Adrenal gland (tissue), 12 donors: ENCODE data around the gene TMA7. TPM values are rescaled to one million over a fixed set of nuclear protein-coding genes. Genes with fewer than 3 reads are reported as not detected.

ENCODE experiments used
- DNase-seq, 7 donors: peaks; one replicate each; pipeline ENCODE4 v3.0.0-alpha.2; 2019 to 2020
- H3K27ac ChIP-seq, 5 donors: fragments of 200-600 bp; sonication (generic) in 4 of 5; 1 replicate in 3 of 5; 2 replicates in 2 of 5; pipeline versions ENCODE4 v1.5.1 to v1.8.0; 2016 to 2020; ENCODE audit warnings: mild to moderate bottlenecking in 1 of 5
- H3K27me3 ChIP-seq: fragments of 200-600 bp; 2 replicates; pipeline ENCODE4 v1.8.0; 2021
- H3K36me3 ChIP-seq, 2 donors: fragments of 200-600 bp; replicated peaks in 1 of 2; 1 replicate in 1 of 2; 2 replicates in 1 of 2; pipeline versions ENCODE4 v1.5.1 to v1.8.0; 2018 to 2022
- H3K4me1 ChIP-seq, 2 donors: fragments of 200-600 bp; replicated peaks in 1 of 2; 1 replicate in 1 of 2; 2 replicates in 1 of 2; pipeline versions ENCODE4 v1.5.1 to v1.8.0; 2018 to 2021
- H3K4me3 ChIP-seq, 4 donors: fragments of 200-600 bp; sonication (generic) in 3 of 4; one replicate each; pipeline ENCODE4 v1.5.1; 2016 to 2018
- H3K9me3 ChIP-seq, 3 donors: fragments of 200-600 bp; sonication (generic) in 1 of 3; replicated peaks in 1 of 3; 1 replicate in 2 of 3; 2 replicates in 1 of 3; pipeline versions ENCODE4 v1.5.1 to v1.8.0; 2016 to 2021
- CTCF ChIP-seq, 6 experiments: fragments of 450-650 bp in 4 of 6; fragments of 200-600 bp in 2 of 6; sonication (generic) in 1 of 6; IDR thresholded peaks; 1 replicate in 5 of 6; 2 replicates in 1 of 6; pipeline versions ENCODE4 v1.5.1 to v1.8.0; 2016 to 2021; ENCODE audit warnings: antibody characterized with exemption in 6 of 6, mild to moderate bottlenecking in 2 of 6, moderate library complexity in 1 of 6
- POLR2A ChIP-seq, 2 donors: fragments of 450-650 bp; IDR thresholded peaks; one replicate each; pipeline ENCODE4 v1.6.1; 2017; ENCODE audit warnings: antibody characterized with exemption in 2 of 2, mild to moderate bottlenecking in 2 of 2, moderate library complexity in 1 of 2
- WGBS, 4 donors: extraction: QIAGEN DNeasy Blood & Tissue Kit in 2 of 4; methylation state at CpG; one replicate each; pipeline versions ENCODE4 v1.1.5 to v1.1.7; 2013 to 2017; 5-methylcytosine and 5-hydroxymethylcytosine counted together
- intact Hi-C, 2 donors: fragments of 100-400 bp; cut with DNase I; formaldehyde crosslinking; loops; one replicate each; pipeline versions ENCODE4 v1.14.1 to v1.15.0; 2022 to 2023
- polyA plus RNA-seq, 3 donors: library from polyadenylated mRNA; stranded (reverse); fragments of 200-250 nt in 2 of 3; fragments of 350-450 nt in 1 of 3; fragmentation: Illumina TruSeq in 1 of 3; extraction: RNeasy Lipid Tissue Mini Kit (QIAGEN cat#74804) in 1 of 3; gene quantifications; one replicate each; pipeline ENCODE4 v1.2.3, GENCODE V29; 2013 to 2014
- total RNA-seq, 9 donors: library from RNA; depleted of rRNA in 4 of 9; stranded (reverse); fragments of >200 nt in 4 of 9; fragments of 120-200 nt in 1 of 9; fragmentation: NEBNext Ultra II Directional in 1 of 9; extraction: Animal tissue kit (Norgen Biotek cat#: 25700) in 1 of 9; gene quantifications; one replicate each; pipeline versions ENCODE4 v1.1.0 to v1.2.4, GENCODE V29; 2013 to 2023
- donor health status: healthy with polysubstance abuse.
- donor health status: Bipolar disorder and iron deficiency.
- donor health status: DM: yes; HTN: yes; CAD: no.
- donor health status: DM: no; HTN: no; CAD: no.
- donor health status: DM: no; HTN: no; CAD: no.
- donor health status: DM: yes; HTN: yes; CAD: no.

Gene TMA7
- total and polyA plus RNA-seq, 12 donors, result 177 to 891 (median 284) TPM

- no peak for TF ChIP-seq CTCF (IDR thresholded peaks at IDR 0.05)
- no peak for TF ChIP-seq POLR2A (IDR thresholded peaks at IDR 0.05)
- H3K27ac ChIP-seq, result peak overlapping the region in 1 of 5 donors; percentile 81
- peaks cover 0 to 5% of the 10 kb centered on the region in 2 donors for H3K4me1 ChIP-seq
- H3K36me3 ChIP-seq, result no peaks in the 10 kb centered on the region
- intact Hi-C loops, result no loop called here
- H3K27me3 ChIP-seq, result no peaks in the 10 kb centered on the region
- 86 to 91% (median 90%) methylated on average over 4 to 15 of the region's 15 CpGs for WGBS, 4 donors
- no peaks in the 10 kb centered on the region for H3K9me3 ChIP-seq
- peak in 3 of 7 donors; percentile 6 to 44 (median 18) for DNase-seq
- no peak overlapping the region for H3K4me3 ChIP-seq
Observed at GRCh38 chr3:48403533-48404439, 36.3 kb upstream of the TMA7 start.

DNA sequence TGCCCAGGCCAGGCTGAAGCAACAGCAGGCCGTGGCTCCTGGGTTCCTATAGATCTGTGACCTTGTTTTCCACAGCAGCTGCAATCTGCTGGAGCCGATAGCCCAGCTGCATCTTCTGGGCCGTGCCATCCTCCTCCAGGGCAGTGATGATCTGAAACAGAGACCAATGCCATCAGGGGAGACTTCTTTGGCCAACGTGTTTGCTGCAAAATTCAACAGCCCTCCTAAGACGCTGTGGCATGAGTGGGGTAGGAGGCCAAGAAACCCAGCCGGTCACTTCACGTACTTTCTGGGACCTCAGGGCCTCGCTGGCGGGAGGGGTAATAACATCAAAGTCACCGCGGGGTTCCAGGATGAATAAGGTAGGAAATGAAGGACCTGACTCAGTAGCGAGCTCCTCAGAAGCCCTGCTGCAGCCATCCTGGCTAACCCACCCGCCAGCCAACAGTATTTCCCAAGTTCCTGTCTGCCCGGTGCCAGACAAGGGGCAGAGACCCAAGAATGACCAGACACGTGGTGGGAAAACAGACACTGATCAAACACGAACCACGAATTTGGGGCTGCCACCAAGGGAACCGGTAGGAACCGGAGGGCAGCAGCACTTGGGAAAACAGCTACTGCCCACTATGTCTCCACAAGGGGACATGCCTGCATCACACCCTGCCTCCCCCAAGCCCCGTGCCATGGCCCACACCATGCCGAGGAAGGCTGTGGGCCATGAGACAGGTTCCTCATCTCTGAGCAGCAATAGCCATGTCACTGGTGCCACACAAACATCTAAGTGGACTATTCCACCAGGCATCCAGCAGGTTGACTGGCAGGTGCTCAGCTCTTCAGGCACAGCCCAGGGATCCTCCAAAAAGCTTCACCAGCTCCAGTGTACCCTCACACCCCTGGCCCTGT lies 35.4 kb upstream of the TMA7 start:
- Histone ChIP-seq H3K4me3 (no peak overlapping the region), H3K27me3 (no peaks in the 10 kb centered on the region), H3K27ac (no peak overlapping the region), H3K9me3 (no peaks in the 10 kb centered on the region), H3K4me1 (peaks cover 0 to 5% of the 10 kb centered on the region in 2 donors), H3K36me3 (peaks cover 0 to 3% of the 10 kb centered on the region in 2 donors)
- no peak for TF ChIP-seq CTCF (IDR thresholded peaks at IDR 0.05)
- WGBS, 4 donors, result 83 to 88% (median 87%) methylated on average over 12 to 21 of the region's 21 CpGs
- intact Hi-C loops, result no loop called here
- DNase-seq, result peak in 5 of 7 donors; percentile 0 to 45 (median 12)

DNA sequence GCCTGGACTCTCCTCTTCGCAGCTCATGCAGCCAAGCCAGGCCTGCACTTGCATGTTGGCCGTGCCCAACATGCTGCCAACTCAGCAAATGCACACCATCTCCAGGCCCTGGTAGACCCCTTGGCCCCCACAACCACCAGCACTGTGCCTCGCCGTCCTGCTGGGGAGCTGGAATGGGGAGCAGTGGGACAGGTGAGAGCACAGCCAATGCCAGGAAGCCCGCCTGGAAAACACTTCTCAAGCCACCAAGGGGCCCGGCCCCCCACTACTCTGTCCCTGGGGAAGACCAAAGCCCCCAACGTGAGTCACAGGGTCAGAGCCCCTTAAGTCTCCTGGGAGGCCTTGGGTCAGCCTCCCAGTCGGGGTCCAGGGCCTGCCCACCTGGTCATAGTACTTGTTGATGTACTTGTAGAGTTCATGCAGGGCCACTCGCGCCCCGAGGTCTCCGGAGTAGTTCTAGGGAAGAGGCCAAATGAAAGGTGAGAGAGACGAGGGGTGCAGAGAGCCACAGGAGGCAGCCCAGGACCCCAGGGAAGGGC lies 34.6 kb upstream of the TMA7 start:
- Histone ChIP-seq H3K27ac (no peak overlapping the region), H3K9me3 (no peaks in the 10 kb centered on the region), H3K36me3 (peaks cover 0 to 6% of the 10 kb centered on the region in 2 donors), H3K27me3 (no peaks in the 10 kb centered on the region), H3K4me3 (no peak overlapping the region), H3K4me1 (peaks cover 0 to 5% of the 10 kb centered on the region in 2 donors)
- DNase-seq, result peak in 3 of 7 donors; percentile 9 to 47 (median 15)
- TF ChIP-seq POLR2A (IDR thresholded peaks at IDR 0.05) (no peak), CTCF (IDR thresholded peaks at IDR 0.05) (no peak)
- intact Hi-C loops, result no loop called here
- WGBS, 4 donors, result 86 to 90% (median 88%) methylated on average over 7 to 13 of the region's 13 CpGs

DNA sequence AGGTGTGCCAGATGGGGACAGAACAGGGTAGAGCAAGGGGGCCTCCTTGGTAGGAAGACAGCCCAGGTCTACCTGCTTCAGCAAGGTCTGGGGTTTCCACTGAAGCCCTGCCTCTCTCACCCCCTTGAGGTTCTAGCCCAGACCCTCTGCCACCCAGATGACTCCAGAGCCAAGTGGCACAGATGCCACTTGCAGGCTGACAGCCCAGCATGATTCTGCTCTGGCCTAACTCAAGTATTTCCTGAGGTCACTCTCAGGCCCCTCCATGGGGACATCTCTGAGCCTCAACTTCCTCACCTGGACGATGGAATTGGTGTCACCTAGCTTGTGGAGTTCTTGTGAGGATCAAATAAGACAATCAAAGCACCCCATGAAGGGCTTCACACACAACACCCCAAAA lies 34.1 kb upstream of the TMA7 start:
- peaks cover 0 to 6% of the 10 kb centered on the region in 2 donors for H3K36me3 ChIP-seq
- H3K27me3 ChIP-seq, result no peaks in the 10 kb centered on the region
- no peak overlapping the region for H3K4me3 ChIP-seq
- TF ChIP-seq POLR2A (IDR thresholded peaks at IDR 0.05) (no peak), CTCF (IDR thresholded peaks at IDR 0.05) (no peak)
- H3K9me3 ChIP-seq, result no peaks in the 10 kb centered on the region
- no peak overlapping the region for H3K27ac ChIP-seq
- DNase-seq, result peak in 1 of 7 donors; percentile 33
- WGBS, 4 donors, result 63 to 76% (median 75%) methylated on average over 1 of the region's 1 CpG; no CpG with 5 or more reads in 1 of the 4 donors
- peaks cover 0 to 5% of the 10 kb centered on the region in 2 donors for H3K4me1 ChIP-seq
- intact Hi-C loops, result no loop called here
